Panc1 (cell line): Measurements from ENCODE around the gene CACNA1I.

ENCODE experiments used
- POLR2AphosphoS5 ChIP-seq: IDR thresholded peaks from 2 replicates; pipeline ENCODE4 v1.6.1; 2012; ENCODE audit warnings: mild to moderate bottlenecking, low read depth, low read length, moderate library complexity
- REST ChIP-seq, 2 experiments: IDR thresholded peaks; 2 replicates each; pipeline ENCODE4 v1.6.1; 2011 to 2012; ENCODE audit warnings: low read depth in 2 of 2, control low read depth in 1 of 2, low read length in 1 of 2, mild to moderate bottlenecking in 1 of 2, moderate library complexity in 1 of 2; ENCODE audit not compliant: insufficient read depth in 1 of 2
- SIN3A ChIP-seq: IDR thresholded peaks from 2 replicates; pipeline ENCODE4 v1.6.1; 2012; ENCODE audit warnings: low read depth, mild to moderate bottlenecking, low read length, moderate library complexity, borderline replicate concordance; ENCODE audit not compliant: insufficient read depth
- TF ChIP-seq, protein P1 (sequence below): fragments of 450-650 bp; IDR thresholded peaks from 2 replicates; pipeline ENCODE4 v1.5.1; 2017; ENCODE audit warnings: mild to moderate bottlenecking

DNA sequence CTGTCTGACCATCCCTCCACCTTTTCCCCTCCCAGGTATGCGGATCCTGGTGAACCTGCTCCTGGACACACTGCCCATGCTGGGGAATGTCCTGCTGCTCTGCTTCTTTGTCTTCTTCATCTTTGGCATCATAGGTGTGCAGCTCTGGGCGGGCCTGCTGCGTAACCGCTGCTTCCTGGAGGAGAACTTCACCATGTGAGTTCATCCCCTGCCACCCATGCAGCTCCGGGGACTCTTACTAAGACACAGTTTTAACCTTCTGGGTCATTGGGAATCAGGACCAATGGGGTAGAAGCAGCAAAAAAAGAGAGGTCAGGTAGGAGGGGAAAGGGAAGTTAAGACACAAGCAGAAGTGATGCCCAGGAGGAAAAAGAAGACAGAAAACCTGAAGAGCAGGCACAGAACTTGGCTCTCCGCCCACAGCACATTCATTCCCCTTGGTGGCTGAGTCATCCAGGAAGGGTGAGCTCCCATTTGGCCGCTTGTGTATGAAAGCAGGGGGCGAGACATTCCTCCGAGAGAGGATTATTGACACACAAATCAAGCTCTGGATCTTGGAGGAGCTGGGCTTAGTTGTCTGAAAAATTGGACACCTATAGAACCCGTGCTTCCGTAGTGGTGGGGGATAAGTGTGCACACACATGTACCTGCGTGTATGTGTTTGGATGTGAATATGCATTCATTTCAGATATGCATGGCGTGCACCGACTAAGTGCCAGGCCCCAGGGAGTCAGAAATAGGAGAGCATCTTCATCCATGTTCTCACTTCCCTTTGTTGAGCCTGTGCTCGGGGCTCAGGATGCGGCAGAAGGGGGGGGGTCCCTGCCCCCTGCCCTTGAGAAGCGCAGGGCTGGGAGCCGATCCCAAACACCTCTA lies 64.2 kb downstream of the CACNA1I start:
- TF ChIP-seq, protein P1, sequence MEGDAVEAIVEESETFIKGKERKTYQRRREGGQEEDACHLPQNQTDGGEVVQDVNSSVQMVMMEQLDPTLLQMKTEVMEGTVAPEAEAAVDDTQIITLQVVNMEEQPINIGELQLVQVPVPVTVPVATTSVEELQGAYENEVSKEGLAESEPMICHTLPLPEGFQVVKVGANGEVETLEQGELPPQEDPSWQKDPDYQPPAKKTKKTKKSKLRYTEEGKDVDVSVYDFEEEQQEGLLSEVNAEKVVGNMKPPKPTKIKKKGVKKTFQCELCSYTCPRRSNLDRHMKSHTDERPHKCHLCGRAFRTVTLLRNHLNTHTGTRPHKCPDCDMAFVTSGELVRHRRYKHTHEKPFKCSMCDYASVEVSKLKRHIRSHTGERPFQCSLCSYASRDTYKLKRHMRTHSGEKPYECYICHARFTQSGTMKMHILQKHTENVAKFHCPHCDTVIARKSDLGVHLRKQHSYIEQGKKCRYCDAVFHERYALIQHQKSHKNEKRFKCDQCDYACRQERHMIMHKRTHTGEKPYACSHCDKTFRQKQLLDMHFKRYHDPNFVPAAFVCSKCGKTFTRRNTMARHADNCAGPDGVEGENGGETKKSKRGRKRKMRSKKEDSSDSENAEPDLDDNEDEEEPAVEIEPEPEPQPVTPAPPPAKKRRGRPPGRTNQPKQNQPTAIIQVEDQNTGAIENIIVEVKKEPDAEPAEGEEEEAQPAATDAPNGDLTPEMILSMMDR = no peak
- no peak for TF ChIP-seq REST (IDR thresholded peaks at IDR 0.05; ENCODE audit: insufficient read depth in 1 of 2, low read depth in 2 of 2, low read length in 1 of 2)
- TF ChIP-seq SIN3A = no peak
- TF ChIP-seq POLR2AphosphoS5 = no peak
